Measurements from ENCODE around the gene LEPROT. TPM values are rescaled to one million over a fixed set of nuclear protein-coding genes. Genes with fewer than 3 reads are reported as not detected.

LEPROT gene
- total and polyA plus RNA-seq, 2 of the 8 experiments (the other 6 are each of a cell fraction or from before 2014, with no cell fraction given), result 25.7 to 27.2 TPM

Small RNA genes lying within 50 kb of the gene (small RNA-seq; reads per million reads assigned to genes)
- gene RNU2-15P (ENCODE audit: insufficient read depth), result not detected

Other genes starting within 250 kb of the LEPROT start
- 3.0 and 3.7 TPM in 2 replicates for gene DNAJC6, start 111.1 kb upstream of the LEPROT start, total RNA-seq (2021; fragmentation: NEBNext Ultra II Directional; extraction: Animal tissue kit (Norgen Biotek cat#: 25700))
- gene DNAJC6, start 111.1 kb upstream of the LEPROT start, polyA plus RNA-seq (2011; rRNA removed), result 1.6 and 2.3 TPM in 2 replicates
- 2.8 and 3.9 TPM in 2 replicates for gene LEPR, start within 50 bp of the LEPROT start, total RNA-seq (2021; fragmentation: NEBNext Ultra II Directional; extraction: Animal tissue kit (Norgen Biotek cat#: 25700))
- 1.1 and 1.3 TPM in 2 replicates for gene LEPR, start within 50 bp of the LEPROT start, polyA plus RNA-seq (2011; rRNA removed)

Data from H1 (cell line).